ENCODE measurements around the gene ZNF662.
"Not testable (repeated sequence)": the region's sequence is repeated elsewhere in the genome, so short reads cannot be mapped to it uniquely, and the experiment has no call there.

ZNF662 gene

DNA sequence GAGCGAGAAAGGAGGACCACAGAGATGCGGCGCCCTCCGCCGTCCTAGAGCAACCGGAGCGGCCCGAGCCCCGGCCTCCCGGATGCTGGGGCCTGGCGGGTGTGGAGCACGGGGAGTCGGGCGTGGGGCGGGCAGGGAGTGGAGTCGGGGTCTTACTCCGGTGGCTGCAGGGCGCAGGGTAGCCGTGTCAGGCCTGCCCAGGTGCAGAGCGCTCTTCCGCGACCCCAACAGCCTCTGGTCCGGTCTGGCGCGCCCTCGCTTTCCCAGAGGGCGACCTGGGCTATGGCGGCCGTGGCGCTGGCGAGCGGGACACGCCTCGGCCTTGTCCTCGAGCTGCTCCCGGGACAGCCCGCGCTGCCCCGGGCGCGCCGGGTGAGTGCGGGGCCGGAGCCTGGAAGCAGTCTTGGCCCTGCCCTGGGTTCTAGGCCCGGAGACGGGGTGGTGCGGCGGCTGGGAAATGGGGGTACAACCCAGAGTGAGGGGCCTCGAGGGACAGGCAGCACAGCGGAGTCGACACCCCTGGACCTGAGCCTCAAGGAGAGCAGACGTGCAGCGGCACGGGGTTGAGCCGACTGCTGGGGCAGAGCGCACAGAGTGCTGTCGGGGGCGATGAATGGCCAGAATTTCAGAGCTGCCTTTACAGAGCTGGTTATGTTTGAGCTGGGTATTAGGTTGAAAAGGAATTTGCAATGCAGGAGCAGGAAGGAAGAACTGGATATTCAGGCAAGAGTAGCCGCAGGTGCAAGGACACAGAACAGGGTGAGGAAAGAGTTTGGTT is at the start of gene ZNF662:
TSS of gene ZNF662 (plus strand) at position 73 of the 778 bp plus-strand sequence. CDS start 1,973 bp downstream, outside the sequence.
- peak; percentile 3 for DNase-seq

DNA sequence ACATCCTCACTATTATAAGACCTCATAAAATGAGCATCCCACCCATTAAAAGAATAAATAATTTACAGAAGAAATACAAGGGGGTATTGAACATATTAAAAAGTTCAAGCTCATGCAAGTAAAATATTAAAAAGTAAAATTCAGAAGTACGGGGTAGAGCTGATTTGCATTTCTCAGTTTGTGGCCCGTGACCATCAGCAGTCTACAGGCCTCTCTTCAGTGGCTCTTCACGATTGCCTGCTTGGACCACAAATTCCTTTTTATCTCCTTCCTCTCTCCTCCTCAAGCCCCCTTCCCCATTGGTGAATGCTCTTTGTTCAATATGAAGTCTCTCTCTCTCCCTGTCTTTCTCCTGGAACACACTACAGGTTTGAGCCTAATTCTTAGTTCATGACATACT is 49.4 kb upstream of the ZNF662 start:
- DNase-seq, result no peak

- DNase-seq, result no peak
These were observed 41.5 kb upstream of the ZNF662 start for GRCh38 chr3:42864321-42864950.

DNA sequence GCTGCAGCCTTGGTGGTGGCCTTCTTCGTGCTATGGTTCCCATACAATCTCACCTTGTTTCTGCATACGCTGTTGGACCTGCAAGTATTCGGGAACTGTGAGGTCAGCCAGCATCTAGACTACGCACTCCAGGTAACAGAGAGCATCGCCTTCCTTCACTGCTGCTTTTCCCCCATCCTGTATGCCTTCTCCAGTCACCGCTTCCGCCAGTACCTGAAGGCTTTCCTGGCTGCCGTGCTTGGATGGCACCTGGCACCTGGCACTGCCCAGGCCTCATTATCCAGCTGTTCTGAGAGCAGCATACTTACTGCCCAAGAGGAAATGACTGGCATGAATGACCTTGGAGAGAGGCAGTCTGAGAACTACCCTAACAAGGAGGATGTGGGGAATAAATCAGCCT is 40.7 kb upstream of the ZNF662 start:
- no peak for DNase-seq

DNA sequence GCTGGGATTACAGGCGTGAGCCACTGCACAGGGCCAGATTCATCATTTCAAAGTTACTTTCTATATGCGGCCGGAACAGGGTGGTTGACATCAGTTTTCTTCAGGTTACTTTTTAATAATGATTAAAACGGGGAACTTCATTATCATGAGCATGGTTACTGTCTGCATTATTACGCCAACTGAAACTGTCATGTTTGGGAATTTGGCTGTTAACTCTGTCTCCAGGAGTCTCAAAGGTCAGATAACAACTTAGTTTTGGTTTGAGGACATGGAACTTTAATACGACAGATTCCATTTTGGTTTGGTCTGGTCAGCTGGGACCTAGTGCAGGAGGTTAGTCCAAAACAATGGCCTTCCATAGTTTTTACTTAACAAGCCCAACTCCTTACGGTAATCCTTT is 38.8 kb upstream of the ZNF662 start:
- DNase-seq, result no peak

GRCh38 chr3:42868841-42869240 is 37.1 kb upstream of the ZNF662 start:
- no peak for DNase-seq

DNA sequence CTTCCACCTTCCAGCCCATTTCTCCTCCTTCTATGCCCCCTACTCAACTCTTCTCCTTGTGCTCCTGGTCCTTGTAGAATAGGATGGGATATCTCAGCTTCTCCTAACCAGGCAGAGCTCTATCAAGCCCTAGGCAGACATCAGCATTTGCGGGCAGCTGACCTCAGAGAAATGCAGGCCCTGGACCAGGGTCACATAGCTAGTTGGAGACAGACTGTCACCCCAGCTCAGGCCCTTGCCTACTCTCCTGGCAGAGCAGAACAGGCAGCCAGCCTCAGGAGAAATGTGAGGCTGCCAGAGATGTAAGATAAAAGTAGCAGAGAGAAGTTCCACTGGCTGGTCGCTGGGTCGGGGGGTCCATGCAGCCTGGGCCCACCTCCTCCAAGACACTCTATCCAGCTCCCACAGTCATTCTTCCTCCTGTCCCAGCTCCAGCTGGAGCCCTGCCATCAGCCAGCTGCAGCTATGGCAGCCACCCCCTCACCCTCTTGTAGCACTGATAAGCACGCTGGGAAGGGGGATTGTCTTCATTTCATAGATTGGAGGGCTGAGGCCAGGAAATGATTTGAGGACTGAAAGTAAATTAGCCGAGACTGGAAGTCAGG is 34.2 kb upstream of the ZNF662 start:
- DNase-seq, result no peak

- DNase-seq, result no peak
These were observed 33.2 kb upstream of the ZNF662 start for GRCh38 chr3:42872718-42873117.

GRCh38 chr3:42873221-42873982 is 32.5 kb upstream of the ZNF662 start:
- no peak for DNase-seq

DNA sequence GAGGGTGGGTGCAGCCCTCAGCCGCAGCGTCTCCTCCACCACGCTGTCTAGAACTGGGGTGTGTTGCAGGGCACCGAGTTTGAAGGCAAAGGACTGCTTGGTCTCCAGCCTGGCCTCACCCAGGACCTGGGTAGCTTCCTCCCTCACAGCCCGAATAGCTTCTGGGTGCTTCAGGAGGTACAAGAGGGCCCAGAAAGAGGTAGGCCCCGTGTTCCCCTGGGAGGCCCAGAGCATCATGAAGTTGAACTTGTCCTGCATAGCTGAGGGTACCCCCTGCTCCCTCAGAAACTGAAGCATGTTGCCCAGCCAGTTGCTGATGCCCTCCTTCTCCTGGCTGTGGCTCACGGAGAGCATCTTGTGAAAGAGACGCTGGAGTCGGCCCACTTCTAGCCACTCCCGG is 31.2 kb upstream of the ZNF662 start:
- no peak for DNase-seq

DNA sequence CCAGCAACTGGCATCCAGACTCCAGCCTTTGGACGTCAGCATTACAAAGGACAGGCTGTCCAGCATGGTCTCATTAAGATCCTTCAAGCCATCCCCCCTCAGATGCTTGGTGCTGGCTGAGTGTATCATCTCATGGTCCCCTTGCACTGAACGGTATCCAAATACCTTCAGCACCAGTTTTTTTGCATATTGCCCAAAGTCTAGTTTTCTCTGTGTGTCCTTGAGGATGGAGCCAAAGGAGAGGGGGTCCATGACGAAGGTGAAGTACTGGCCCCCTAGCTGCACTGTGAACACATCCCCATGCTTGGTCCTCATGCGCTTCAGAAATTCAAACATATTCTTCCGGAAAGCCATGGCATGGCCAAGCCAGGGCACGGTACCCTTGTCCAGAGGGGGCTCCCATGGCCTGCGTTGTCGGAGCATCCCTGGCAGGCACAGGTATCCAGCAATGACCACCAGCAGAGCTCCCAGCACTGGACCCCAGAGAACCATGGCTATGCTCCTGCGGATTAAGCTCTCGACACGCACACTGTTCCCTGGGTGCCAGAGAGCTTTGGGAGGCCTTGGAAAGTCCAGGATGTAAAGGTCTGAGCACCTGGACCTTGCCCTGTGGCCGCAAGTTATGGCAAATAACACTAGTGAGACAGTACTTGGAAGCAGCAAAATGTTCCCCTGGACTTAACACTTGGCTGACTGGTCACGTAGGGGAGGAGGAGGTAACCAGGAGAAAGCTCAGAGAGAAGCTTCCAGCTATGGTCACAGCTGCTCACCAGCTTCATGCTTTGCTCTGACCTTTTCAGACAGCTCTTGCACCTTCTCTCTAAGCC is 30.4 kb upstream of the ZNF662 start, which contains the start of gene CYP8B1:
TSS of gene CYP8B1 (minus strand) at position 555 of the 827 bp plus-strand sequence. CDS start at position 492, 63 bp downstream.
- DNase-seq, result no peak

DNA sequence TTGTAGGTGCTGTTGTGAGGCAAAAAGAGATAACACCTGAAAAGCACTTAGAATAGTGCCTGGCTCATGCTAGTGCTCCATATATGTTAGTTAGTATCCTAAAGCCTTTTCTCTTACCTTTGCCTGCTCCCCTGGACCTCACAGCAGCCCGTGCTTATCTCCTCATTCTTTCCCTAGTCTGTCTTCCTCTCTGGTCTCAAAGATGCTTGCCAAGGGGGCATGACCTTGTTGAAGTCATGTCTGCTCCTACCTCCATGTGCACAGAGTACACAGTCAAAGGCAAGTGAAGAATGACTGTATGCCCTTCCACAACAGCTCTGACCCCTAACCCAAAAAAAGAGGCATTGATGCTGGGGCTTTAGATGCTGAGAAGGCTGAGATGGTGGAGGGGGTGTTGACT is 29.5 kb upstream of the ZNF662 start:
- DNase-seq, result no peak

DNA sequence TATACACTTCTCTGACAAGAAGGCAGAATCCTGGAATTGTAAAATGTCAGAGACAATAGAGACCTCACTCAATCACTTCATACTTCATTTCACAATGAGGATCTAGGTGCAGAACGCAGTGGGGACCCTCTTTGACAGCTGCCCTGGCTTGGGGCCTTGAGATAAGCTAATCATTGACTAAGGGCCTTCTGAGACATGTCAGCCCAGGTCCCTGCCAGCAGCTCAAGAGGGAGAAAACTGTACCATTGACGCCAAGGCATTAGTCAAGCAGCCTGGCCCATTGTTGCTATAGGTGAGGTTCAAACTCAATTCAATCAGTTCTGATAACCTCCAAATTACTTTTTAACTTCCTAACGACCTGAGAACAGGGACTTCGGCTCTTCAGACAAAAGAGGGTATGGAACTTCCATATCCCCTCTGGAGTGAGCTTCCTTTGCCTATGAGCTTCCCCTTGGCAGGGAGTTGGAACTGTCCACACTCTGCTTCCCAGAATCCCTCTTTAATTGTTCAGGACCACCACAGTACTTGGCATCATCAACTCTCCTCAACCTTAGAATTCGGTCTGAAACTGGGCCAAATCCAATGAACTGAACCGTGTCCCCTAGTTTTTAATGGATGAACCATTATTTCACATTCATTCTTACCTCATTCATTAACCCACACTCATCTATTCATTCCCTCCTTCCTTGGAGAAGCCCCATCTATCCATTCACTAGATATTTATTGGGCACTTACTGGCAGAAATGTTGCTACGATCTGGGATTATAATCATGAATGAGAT is 28.8 kb upstream of the ZNF662 start:
- no peak for DNase-seq

GRCh38 chr3:42877881-42878280 is 28.1 kb upstream of the ZNF662 start:
- DNase-seq, result no peak

DNA sequence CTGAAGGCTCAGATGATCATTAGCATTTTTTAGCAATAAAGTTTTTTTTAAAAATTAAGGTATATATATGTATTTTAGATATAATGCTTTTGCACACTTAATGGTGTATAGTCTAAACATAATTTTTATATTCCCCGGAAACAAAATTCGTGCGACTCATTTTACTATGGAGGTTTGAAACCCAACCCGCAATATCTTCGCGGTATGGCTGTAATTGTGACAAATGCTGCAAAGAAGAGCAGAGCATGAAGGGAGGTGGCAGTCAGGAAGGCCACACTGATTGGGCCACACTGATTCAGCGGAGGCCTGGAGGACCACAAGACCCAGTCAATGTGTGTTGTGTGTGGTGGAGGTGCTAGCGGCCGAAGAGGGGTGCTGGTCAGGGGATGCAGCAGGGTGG is 25.8 kb upstream of the ZNF662 start:
- DNase-seq, result no peak

GRCh38 chr3:42880601-42881451 is 25.1 kb upstream of the ZNF662 start:
- DNase-seq, result peak; percentile 50

DNA sequence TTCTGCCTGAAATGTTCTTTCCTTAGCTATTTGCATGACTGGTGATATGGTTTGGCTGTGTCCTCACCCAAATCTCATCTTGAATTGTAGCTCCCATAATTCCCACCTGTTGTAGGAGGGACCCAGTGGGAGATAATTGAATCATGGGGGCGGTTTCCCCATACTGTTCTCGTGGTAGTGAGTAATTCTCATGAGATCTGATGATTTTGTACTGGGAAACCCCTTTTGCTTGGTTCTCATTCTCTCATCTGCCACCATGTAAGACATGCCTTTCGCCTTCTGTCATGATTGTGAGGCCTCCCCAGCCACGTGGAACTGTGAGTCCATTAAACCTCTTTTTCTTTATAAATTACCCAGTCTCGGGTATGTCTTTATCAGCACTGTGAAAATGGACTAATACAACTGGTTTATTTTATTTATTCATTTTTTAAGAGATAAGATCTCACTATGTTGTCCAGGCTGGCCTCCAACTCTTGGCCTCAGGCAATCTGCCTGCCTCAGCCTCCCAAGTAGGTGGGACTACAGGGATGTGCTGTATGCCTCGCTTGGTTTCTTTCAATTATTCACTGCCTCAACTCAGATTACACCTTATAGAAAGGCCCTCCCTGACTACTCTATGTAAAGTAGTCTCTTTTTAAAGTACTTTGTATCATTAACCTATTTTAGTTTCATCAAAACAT is 22.6 kb upstream of the ZNF662 start:
- DNase-seq, result not testable (repeated sequence)

GRCh38 chr3:42884324-42884723 is 21.6 kb upstream of the ZNF662 start:
- no peak for DNase-seq

DNA sequence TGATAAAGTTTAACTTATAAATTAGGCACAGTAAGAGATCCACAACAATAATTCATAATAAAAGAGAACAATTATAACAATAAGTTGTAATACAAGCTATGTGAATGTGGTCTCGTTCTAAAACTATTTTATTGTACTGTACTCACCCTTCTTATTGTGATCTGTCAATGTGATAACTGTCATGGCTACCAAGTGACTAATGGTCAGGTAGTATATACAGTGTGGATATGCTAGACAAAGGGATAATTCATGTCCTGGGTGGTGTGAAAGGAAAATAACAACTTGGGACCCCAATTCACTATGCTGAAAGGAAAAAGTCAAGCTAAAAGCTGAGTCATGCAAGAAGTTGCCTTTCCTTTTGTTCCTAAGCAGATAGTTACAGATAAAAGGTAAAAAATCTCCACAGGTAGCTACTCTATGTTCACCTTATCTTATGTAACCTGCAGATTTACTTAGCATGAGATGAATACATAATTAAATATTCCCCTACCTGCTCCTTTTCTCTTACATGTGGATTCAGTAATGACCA is 19.6 kb upstream of the ZNF662 start:
- no peak for DNase-seq

- DNase-seq, result no peak
These were observed 18.9 kb upstream of the ZNF662 start for GRCh38 chr3:42887084-42887483.
